Measurements from ENCODE around the gene HTR4. TPM values are rescaled to one million over a fixed set of nuclear protein-coding genes. Genes with fewer than 3 reads are reported as not detected.

Gene HTR4
- total RNA-seq, 2 experiments from 2014 or later, result not detected

DNA sequence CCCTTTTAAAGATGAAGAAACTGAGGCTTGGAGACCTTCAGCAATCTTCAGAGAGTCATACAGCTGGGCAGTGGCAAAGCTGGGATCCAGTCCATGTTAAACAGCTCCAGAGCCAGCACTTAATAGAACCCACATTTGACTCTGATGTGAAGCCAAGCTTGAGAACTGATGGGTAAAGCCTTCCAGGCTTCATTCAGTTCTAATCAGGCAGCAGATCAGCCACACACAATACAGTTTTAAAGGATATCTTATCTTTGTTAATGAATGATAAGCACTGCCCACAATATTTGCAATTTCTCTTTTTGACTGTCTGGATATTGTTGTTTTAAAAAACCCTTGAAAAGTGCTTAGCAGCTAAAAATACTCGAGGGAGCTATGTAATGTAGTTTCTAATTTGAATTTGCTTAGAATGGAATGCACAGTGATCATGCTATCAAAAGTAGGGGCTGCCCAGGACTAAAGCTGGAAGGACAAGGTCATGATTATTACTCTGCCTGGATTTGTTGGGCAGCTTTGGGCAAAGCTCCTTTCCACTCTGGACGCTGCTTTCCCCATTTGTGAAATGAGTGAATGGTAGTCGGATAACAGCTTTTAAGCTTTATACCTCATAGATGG, 31.3 kb upstream of the HTR4 start:
- DNase-seq (ENCODE audit: low spot score), result no peak
- ChIA-PET CTCF (ENCODE audit: unreplicated experiment) (no interaction called here), POLR2A (interaction anchor here (1.0 kb wide), 1 partner anchor 15 kb away, joined by 3 read pairs; no protein-coding TSS in a partner anchor)
- H3K4me2 ChIP-seq (ENCODE audit: low read length), result no peak overlapping the region
- BruUV-seq (replicated peaks), result no TSS peak
- no peaks in the 10 kb centered on the region for H4K20me1 ChIP-seq (ENCODE audit: insufficient read depth, low read length)
- H2AFZ ChIP-seq (ENCODE audit: low read length), result no peak overlapping the region
- H3K4me3 ChIP-seq (ENCODE audit: low read depth, low read length, poor library complexity, severe bottlenecking), result no peak overlapping the region
- no peaks in the 10 kb centered on the region for H3K9me3 ChIP-seq (ENCODE audit: low read length)
- TF ChIP-seq, protein P1, sequence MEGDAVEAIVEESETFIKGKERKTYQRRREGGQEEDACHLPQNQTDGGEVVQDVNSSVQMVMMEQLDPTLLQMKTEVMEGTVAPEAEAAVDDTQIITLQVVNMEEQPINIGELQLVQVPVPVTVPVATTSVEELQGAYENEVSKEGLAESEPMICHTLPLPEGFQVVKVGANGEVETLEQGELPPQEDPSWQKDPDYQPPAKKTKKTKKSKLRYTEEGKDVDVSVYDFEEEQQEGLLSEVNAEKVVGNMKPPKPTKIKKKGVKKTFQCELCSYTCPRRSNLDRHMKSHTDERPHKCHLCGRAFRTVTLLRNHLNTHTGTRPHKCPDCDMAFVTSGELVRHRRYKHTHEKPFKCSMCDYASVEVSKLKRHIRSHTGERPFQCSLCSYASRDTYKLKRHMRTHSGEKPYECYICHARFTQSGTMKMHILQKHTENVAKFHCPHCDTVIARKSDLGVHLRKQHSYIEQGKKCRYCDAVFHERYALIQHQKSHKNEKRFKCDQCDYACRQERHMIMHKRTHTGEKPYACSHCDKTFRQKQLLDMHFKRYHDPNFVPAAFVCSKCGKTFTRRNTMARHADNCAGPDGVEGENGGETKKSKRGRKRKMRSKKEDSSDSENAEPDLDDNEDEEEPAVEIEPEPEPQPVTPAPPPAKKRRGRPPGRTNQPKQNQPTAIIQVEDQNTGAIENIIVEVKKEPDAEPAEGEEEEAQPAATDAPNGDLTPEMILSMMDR (conservative IDR thresholded peaks at IDR 0.05; ENCODE audit: low read length), result no peak
- TF ChIP-seq EZH2phosphoT487 (IDR thresholded peaks at IDR 0.05; ENCODE audit: borderline replicate concordance, low read depth, low read length), result no peak
- no peaks in the 10 kb centered on the region for H3K36me3 ChIP-seq (ENCODE audit: insufficient read depth, low read length)
- no peak overlapping the region for H3K27ac ChIP-seq (ENCODE audit: low read depth, low read length, poor library complexity, severe bottlenecking)
- H3K79me2 ChIP-seq (ENCODE audit: insufficient read depth, low read depth, low read length), result no peaks in the 10 kb centered on the region
- H3K4me1 ChIP-seq (ENCODE audit: insufficient read depth, low read length, poor library complexity, severe bottlenecking), result no peaks in the 10 kb centered on the region
- H3K9me2 ChIP-seq (ENCODE audit: insufficient read depth, low read length), result no peaks in the 10 kb centered on the region
- intact Hi-C loops (cut with micrococcal nuclease; ENCODE audit: unreplicated experiment), result no loop called here

DNA sequence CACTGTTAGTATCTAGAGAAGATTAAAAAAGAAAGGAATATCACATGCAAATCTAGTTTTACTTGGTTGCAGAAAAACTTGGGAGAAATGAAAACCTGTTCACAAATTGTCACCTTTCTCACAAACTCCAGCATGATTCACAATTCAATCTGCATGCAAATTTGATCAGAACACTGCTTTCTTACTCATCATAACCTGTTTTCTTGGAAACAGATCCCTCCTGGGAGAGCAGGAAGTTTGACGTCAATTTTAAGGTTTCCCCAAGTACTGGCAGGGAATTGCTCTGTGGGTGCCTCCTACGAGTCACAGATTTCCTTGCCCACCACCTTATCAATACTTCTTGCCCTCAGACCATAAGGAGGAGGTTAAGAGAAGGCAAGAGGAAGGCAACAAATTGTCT, 30.2 kb upstream of the HTR4 start:
- TF ChIP-seq EZH2phosphoT487 (IDR thresholded peaks at IDR 0.05; ENCODE audit: borderline replicate concordance, low read depth, low read length), result no peak
- TF ChIP-seq, protein P1 (conservative IDR thresholded peaks at IDR 0.05; ENCODE audit: low read length), result no peak
- H3K4me3 ChIP-seq (ENCODE audit: low read depth, low read length, poor library complexity, severe bottlenecking), result no peak overlapping the region
- H3K9me3 ChIP-seq (ENCODE audit: low read length), result no peaks in the 10 kb centered on the region
- H3K36me3 ChIP-seq (ENCODE audit: insufficient read depth, low read length), result no peaks in the 10 kb centered on the region
- BruUV-seq (replicated peaks), result no TSS peak
- H3K4me1 ChIP-seq (ENCODE audit: insufficient read depth, low read length, poor library complexity, severe bottlenecking), result no peaks in the 10 kb centered on the region
- DNase-seq (ENCODE audit: low spot score), result no peak
- no peak overlapping the region for H3K4me2 ChIP-seq (ENCODE audit: low read length)
- H3K9me2 ChIP-seq (ENCODE audit: insufficient read depth, low read length), result no peaks in the 10 kb centered on the region
- intact Hi-C loops (cut with micrococcal nuclease; ENCODE audit: unreplicated experiment), result no loop called here
- ChIA-PET CTCF (ENCODE audit: unreplicated experiment) (no interaction called here), POLR2A (interaction anchor here (1.0 kb wide), 1 partner anchor 16 kb away, joined by 3 read pairs; no protein-coding TSS in a partner anchor)
- no peaks in the 10 kb centered on the region for H3K79me2 ChIP-seq (ENCODE audit: insufficient read depth, low read depth, low read length)
- H4K20me1 ChIP-seq (ENCODE audit: insufficient read depth, low read length), result no peaks in the 10 kb centered on the region
- no peak overlapping the region for H3K27ac ChIP-seq (ENCODE audit: low read depth, low read length, poor library complexity, severe bottlenecking)
- no peak overlapping the region for H2AFZ ChIP-seq (ENCODE audit: low read length)

DNA sequence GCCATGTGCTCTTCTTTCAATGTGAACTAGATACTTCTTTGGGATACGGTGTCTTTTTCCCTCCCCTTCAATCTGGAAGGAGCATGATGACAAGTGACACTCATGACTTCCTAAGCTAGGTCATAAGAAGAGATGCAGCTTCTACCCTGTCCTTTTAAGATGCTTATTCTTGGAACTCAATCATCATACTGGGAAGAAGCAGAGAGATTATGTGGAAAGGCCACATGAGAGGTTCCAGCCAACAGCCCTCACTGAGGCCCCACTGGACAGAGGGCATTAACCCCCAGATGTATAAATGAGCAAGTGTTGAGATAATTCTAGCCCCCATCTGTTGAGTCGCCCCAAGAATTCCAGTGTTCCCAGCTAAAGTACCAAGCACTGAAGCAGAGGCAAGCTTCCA, 29.3 kb upstream of the HTR4 start:
- TF ChIP-seq, protein P1 (conservative IDR thresholded peaks at IDR 0.05; ENCODE audit: low read length), result no peak
- no peak for TF ChIP-seq EZH2phosphoT487 (IDR thresholded peaks at IDR 0.05; ENCODE audit: borderline replicate concordance, low read depth, low read length)
- Histone ChIP-seq H4K20me1 (ENCODE audit: insufficient read depth, low read length) (no peaks in the 10 kb centered on the region), H3K4me1 (ENCODE audit: insufficient read depth, low read length, poor library complexity, severe bottlenecking) (no peaks in the 10 kb centered on the region), H3K4me3 (ENCODE audit: low read depth, low read length, poor library complexity, severe bottlenecking) (no peak overlapping the region), H3K4me2 (ENCODE audit: low read length) (no peak overlapping the region), H3K27ac (ENCODE audit: low read depth, low read length, poor library complexity, severe bottlenecking) (no peak overlapping the region), H3K9me2 (ENCODE audit: insufficient read depth, low read length) (no peaks in the 10 kb centered on the region), H3K79me2 (ENCODE audit: insufficient read depth, low read depth, low read length) (no peaks in the 10 kb centered on the region), H3K36me3 (ENCODE audit: insufficient read depth, low read length) (no peaks in the 10 kb centered on the region), H3K9me3 (ENCODE audit: low read length) (no peaks in the 10 kb centered on the region), H2AFZ (ENCODE audit: low read length) (no peak overlapping the region)
- BruUV-seq (replicated peaks), result no TSS peak
- DNase-seq (ENCODE audit: low spot score), result no peak
- intact Hi-C loops (cut with micrococcal nuclease; ENCODE audit: unreplicated experiment), result no loop called here
- POLR2A ChIA-PET, result interaction anchor here (0.6 kb wide), 1 partner anchor 58 kb away, joined by 4 read pairs; no protein-coding TSS in a partner anchor
- CTCF ChIA-PET (ENCODE audit: unreplicated experiment), result no interaction called here
